Keratinocyte (primary cell): Measurements from ENCODE around the gene SPAG5.

Source experiments
- CTCF ChIP-seq, 3 experiments: IDR thresholded peaks in 1 of 3; conservative IDR thresholded peaks in 1 of 3; optimal IDR thresholded peaks in 1 of 3; 2 replicates in 2 of 3; 3 replicates in 1 of 3; pipeline versions ENCODE3 to v1.5.1; 2011; ENCODE audit warnings: low read length in 3 of 3, mild to moderate bottlenecking in 3 of 3, moderate library complexity in 2 of 3, control low read depth in 1 of 3, inconsistent platforms in 1 of 3; ENCODE audit not compliant: insufficient read depth in 2 of 3; ENCODE audit errors: extremely low read depth in 1 of 3
- EZH2 ChIP-seq: IDR thresholded peaks from one replicate; pipeline ENCODE4 v1.6.1; 2012; ENCODE audit warnings: inconsistent platforms, mild to moderate bottlenecking, low read length, moderate library complexity

- TF ChIP-seq CTCF (optimal IDR thresholded peaks at IDR 0.05 in 1 of 3, IDR thresholded peaks at IDR 0.05 in 1 of 3, conservative IDR thresholded peaks at IDR 0.05 in 1 of 3; ENCODE audit: extremely low read depth in 1 of 3, insufficient read depth in 2 of 3, low read length in 3 of 3) (no peak), EZH2 (no peak)
Observed at GRCh38 chr17:28577466-28577824, 21.4 kb downstream of the SPAG5 start.
